HG02884 (cell line): Measurements from ENCODE around the gene MTX1.
"Not testable (repeated sequence)": the region's sequence is repeated elsewhere in the genome, so short reads cannot be mapped to it uniquely, and the experiment has no call there.

ENCODE experiments used
- ATAC-seq: cut with Tn5 transposase; IDR thresholded peaks from one replicate; pipeline ENCODE4 v1.9.1; 2021; ENCODE audit warnings: mild to moderate bottlenecking, moderate library complexity; ENCODE audit not compliant: unreplicated experiment

MTX1 gene

GRCh38 chr1:155206891-155207805, 1.3 kb upstream of the MTX1 start:
- ATAC-seq, result no peak

- ATAC-seq, result no peak
These were observed 522 bp upstream of the MTX1 start, which contains the start of gene THBS3 for GRCh38 chr1:155207806-155208540. Gene THBS3, minus strand, starts transcription at chr1:155207897. Its CDS starts 21 bp downstream, at chr1:155207876.

- no peak for ATAC-seq
These were observed 822 bp downstream of the MTX1 start for GRCh38 chr1:155209312-155209721.

DNA sequence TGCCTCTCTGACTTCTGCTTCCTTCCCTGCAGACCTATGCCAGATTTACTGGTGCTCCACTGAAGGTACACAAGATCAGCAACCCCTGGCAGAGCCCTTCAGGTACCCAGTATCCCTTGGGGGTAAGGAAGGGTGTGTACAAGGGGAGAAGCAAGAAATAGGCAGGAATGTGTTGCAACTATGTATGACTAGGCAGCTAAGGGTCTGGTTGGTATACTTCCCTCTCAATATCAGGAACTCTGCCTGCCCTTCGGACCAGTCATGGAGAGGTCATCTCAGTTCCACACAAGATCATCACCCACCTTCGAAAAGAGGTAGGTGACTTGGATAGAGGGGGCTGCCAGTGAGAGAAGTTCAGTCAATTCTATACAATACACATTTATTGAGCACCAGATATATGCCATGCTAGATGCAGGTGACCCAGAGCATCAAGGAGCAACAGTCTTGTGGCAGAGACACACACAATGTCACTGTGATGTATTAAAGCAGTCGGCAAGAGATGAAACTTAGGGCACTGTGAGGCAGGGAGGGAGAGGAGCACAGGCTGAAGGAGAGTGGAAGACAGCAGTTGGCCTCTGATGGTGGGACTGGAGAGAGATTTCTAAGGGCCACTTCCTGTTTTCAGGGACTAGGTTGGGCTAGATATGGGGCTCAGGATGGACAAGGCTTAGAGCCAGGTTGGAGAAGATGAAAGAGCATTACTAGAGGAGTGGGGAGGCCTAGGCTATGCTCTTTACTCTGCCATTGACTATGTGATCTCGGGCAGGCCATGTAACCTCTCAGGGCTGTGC, 2.0 kb downstream of the MTX1 start:
- ATAC-seq, result no peak

DNA sequence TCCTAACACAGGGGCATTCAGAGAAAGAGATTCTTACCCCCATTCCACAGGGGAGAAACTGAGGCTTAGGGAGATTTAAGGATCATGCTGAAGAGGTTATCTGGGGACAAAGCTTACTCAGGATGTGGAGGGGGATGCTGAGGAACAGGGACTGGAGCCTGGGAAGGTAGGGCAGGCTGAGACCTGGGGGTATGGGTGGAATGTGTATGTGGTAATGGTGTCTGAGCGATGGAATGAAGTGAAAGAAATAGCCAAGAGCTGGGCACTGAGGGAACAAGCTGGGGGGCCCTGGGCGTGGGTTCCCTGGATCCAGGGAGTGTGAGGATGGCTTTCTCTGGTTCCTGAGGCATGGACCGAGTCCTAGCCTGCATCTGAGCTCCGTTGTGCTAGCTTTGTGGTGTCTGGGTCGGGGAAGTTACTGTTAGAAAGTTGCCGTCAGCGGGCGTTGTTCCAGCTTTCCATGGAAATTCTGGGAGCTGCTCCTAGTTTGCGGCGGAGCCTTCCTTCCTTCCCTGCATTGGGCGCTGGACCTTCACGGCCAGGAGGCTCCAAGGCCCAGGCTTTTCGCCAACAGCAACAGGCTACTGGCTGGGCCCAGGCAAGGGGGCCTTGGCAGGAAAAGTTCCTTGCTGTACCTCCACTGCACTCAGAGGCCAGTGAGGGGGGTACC, 3.0 kb downstream of the MTX1 start:
- ATAC-seq, result not testable (repeated sequence)

DNA sequence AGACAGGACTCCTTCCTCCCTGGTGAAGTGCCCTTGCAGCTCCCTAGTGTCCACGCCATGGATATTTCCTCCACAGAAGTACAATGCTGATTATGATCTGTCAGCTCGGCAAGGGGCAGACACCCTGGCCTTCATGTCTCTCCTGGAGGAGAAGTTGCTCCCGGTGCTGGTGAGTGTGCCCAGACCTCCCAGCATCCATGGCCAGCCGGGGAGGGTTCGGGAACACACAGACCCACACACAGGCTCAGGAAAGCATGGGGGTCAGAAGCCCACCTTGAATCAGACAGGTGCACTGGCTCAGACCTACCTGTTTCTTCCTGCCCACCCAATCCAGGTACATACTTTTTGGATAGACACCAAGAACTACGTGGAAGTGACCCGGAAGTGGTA, 3.6 kb downstream of the MTX1 start:
- not testable (repeated sequence) for ATAC-seq

DNA sequence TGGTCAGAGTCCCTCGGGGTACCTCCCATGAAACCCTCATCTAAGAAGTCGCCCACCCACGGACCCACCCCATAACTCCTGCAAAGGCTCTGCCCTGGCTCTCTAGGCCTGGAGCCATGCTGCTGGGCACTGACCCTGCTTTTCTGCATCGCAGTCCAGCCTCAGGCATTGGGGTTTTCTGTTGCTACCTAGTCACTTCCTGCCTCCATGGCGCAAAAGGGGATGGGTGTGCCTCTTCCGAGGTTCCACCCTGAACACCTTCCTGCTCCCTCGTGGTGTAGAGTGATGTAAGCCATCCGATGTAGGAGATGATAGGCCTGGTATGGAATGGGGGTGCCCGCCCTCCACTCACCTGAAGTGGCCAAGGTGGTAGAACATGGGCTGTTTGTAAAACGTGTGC, 6.2 kb downstream of the MTX1 start:
- not testable (repeated sequence) for ATAC-seq

DNA sequence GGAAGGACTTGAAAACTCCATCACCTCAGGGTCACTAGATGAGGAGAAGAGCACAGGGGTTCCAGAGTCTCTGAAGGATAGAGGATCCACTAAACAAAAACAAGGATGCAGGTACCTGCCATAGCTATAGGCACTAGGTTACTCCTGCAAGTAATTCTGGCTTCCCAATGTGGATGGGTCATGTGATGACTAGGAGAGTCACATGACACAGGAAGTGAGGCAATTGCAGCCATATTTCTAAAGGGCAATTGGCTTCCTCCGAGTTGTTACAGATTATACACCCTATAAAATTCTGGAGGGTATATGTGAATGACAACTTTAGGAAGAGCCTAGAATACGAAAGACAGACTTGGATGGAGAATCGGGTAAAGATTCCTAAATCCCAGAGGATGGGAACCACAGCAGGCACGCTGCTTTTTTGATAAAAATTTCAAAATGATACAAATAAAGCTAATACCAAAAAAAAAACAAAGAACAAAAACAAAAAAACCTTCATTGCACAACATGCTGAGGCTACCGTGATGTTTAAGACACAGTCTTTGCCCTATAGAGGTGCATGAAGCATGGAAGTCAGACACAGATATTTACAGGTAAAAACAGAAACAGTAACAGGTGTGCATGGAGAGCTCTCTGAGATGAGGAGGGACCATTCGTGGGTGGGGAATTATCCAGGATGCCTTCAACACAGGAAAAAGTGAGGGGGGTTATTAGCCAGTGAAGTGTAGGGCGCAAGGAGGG, 10.5 kb downstream of the MTX1 start:
- no peak for ATAC-seq

DNA sequence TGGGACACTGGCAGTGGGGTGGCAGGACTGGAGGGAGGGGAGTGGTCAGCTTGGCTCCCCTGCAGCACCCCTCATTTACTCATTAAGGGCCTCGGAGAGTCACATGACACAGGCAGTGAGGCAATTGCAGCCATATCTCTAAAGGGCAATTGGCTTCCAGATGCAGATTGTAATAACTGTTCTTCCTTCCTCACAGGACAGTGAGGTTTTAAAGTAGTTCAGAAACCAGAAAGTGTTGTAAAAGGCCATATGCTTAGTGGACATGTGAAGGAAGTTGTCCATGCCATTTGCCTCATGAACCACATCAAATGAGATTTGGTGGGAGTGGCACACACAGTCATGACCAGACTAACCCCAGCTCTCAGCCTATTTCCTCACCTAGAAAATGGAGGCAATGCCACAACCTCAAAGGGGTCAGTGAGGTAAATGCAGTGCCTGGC, 11.1 kb downstream of the MTX1 start:
- no peak for ATAC-seq

DNA sequence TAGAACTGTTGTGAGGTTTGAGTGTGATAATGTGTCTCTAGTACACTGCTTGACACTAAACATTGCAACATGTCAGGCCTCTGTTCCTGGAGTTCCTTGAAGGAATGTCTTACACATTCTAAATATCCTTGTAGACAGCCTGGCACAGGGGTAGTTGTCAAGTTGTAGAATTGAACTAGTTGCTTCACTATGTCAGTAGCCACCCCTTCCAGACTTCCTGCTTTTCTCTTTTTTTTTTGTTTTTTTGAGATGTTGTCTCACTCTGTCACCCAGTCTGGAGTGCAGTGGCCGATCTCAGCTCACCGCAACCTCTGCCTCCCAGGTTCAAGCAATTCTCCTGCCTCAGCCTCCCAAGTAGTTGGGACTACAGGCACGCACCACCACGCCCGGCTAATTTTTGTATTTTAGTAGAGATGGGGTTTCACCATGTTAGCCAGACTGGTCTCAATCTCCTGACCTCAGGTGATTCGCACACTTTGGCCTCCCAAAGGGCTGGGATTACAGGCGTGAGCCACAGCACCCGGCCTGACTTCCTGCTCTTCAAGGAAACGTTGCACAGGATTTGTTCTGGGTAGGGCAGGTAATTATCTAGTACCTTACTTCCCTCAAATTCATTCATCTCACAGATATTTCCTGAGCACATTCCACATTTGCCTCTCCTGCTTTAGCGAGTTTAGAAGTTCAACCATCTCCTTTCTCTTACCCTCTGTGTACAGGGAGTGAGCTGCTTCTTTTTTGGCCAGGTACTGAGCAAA, 11.9 kb downstream of the MTX1 start:
- not testable (repeated sequence) for ATAC-seq

DNA sequence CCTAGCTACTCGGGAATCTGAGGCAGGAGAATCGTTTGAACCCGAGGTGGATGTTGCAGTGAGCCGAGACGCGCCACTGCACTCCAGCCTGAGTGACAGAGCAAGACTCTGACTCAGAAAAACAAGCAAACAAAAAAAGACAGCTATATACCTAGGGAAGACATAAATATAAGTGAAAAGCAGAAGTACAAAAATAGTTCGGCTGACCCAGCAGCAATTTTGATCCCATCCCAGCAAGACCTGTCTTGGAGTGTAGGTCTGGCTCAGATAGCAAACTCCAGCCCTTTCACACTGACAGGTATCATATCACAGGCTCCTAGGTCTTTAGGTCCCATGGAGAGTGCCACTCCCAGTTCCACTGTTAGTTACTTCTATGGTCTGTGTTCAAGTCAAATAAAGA, 14.6 kb downstream of the MTX1 start:
- no peak for ATAC-seq

DNA sequence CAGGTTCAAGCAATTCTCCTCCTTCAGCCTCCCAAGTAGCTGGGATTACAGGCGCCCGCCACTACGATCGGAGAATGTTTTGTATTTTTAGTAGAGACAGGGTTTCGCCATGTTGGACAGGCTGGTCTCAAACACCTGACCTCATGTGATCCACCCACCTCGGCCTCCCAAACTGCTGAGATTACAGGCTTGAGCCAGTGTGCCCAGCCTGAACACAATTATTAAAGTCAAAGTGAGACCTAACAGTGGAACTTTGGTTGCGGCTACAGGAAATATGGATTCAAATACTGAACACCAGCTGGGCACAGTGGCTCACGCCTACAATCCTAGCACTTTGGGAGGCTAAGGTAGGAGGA, 16.9 kb downstream of the MTX1 start:
- not testable (repeated sequence) for ATAC-seq

DNA sequence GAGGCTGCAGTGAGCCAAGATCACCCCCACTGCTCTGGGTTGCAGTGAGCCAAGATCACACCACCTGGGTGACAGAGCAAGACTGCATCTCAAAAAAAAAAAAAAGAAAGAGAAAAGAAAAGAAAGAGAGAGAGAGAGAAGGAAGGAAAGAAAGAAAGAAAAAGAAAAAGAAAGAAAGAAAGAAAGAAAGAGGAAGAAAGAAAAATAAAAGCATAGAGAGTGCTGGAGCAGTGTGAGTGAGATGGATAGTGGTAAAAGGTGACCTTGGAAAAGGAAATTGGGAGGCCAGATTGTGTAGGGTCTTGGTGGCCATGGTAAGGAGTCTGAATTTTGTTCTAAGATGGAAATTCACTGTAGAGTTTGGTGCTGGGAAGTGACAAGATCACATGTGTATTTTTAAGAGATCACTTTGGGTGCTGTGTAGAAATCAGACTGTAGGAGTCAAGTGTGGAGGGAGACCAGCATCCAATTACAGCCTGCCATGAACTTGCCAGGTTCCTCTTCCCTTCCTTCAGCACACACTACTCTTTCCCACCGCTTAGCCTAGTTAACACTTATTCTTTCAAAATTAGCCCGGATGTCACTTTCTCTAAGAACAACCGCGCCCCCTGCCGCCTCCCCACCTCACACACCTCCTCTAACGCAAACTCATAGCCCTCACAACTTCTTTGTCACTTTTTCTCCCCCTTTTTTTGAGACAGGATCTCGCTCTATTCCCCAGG, 17.9 kb downstream of the MTX1 start:
- no peak for ATAC-seq

DNA sequence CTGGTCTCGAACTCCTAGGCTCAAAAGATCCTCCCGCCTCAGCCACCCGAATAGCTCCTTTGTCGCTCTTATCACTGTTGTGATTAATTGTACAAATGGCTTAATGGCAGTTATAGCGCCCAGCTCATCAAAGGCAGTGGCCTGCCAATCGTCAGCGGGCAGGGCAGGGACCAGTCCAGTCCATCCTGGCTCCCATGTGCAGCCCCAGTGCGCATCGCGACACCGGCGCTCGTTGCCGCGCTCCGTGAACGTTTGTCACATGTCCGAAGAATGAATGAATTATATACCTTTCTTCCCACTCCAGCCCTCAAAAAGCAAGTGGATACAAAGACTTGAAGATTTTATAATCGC, 18.4 kb downstream of the MTX1 start:
- ATAC-seq, result no peak

- ATAC-seq, result peak; percentile 89
These were observed 19.0 kb downstream of the MTX1 start for GRCh38 chr1:155227261-155228095.

DNA sequence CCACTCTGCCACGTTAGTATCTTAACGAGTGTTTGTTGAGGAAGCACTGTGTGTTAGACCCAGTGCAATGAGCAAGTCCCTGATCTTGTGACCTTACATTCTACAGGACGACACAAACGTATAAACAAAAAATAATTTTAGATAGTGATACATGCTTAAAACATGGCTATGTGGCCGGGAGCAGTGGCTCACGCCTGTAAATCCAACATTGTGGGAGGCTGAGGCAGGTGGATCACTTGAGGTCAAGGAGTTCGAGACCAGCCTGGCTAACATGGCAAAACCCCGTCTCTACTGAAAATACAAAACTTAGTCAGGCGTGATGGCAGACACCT, 19.6 kb downstream of the MTX1 start:
- ATAC-seq, result no peak

DNA sequence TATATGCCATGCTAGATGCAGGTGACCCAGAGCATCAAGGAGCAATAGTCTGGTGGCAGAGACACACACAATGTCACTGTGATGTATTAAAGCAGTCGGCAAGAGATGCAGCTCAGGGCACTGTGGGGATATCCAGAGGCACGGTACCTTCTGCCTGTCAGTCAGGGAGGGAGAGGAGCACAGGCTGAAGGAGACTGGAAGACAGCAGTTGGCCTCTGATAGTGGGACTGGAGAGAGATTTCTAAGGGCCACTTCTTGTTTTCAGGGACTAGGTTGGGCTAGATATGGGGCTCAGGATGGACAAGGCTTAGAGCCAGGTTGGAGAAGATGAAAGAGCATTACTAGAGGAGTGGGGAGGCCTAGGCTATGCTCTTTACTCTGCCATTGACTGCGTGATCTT, 22.8 kb downstream of the MTX1 start:
- ATAC-seq, result not testable (repeated sequence)
